Hematopoietic multipotent progenitor cell (in vitro differentiated cells): ENCODE results near the gene PICK1. TPM values are rescaled to one million over a fixed set of nuclear protein-coding genes. Genes with fewer than 3 reads are reported as not detected.

Experiments
- DNase-seq, 3 donors: peaks; one replicate each; pipeline ENCODE4 v3.0.0-alpha.2; 2011 to 2015; ENCODE audit warnings: low read depth in 2 of 3, low spot score in 2 of 3
- total RNA-seq: library from RNA; depleted of rRNA; stranded (reverse); fragments of >200 nt; gene quantifications from one replicate; pipeline ENCODE4 v1.2.3, GENCODE V29; 2012

Gene PICK1
- total RNA-seq, 1 donor = 48.7 TPM

GRCh38 chr22:38086001-38086845 lies 29.0 kb downstream of the PICK1 start:
- DNase-seq = no peak

GRCh38 chr22:38086942-38087341 lies 29.7 kb downstream of the PICK1 start:
- DNase-seq = no peak

GRCh38 chr22:38087855-38088254 lies 30.7 kb downstream of the PICK1 start:
- no peak for DNase-seq

GRCh38 chr22:38088629-38089473 lies 31.6 kb downstream of the PICK1 start:
- DNase-seq = no peak

GRCh38 chr22:38089474-38089851 lies 32.3 kb downstream of the PICK1 start:
- DNase-seq = no peak

- DNase-seq = no peak
These were observed 39.9 kb downstream of the PICK1 start for GRCh38 chr22:38097058-38097457.

- DNase-seq = no peak
These were observed 40.6 kb downstream of the PICK1 start for GRCh38 chr22:38097557-38098409.

- DNase-seq = no peak
These were observed 41.4 kb downstream of the PICK1 start for GRCh38 chr22:38098410-38099249.

- DNase-seq = no peak
These were observed 46.4 kb downstream of the PICK1 start for GRCh38 chr22:38103641-38104040.

GRCh38 chr22:38104084-38104483 lies 46.9 kb downstream of the PICK1 start:
- DNase-seq = peak in 1 of 3 donors; percentile 17

- no peak for DNase-seq
These were observed 49.8 kb downstream of the PICK1 start for GRCh38 chr22:38106814-38107578.

GRCh38 chr22:38107692-38108515 lies 50.7 kb downstream of the PICK1 start:
- no peak for DNase-seq

- peak in 1 of 3 donors; percentile 30 for DNase-seq
These were observed 51.5 kb downstream of the PICK1 start for GRCh38 chr22:38108561-38109319.

GRCh38 chr22:38109371-38110001 lies 52.3 kb downstream of the PICK1 start:
- peak in 2 of 3 donors; percentile 27 to 64 for DNase-seq

- DNase-seq = no peak
These were observed 53.0 kb downstream of the PICK1 start, which contains the start of gene BAIAP2L2 for GRCh38 chr22:38110008-38110862. BAIAP2L2 (minus strand) TSS chr22:38110684; CDS start chr22:38110525, 159 bp downstream.
